ENCODE results near the gene EGR1.
"Not testable (repeated sequence)": the region's sequence is repeated elsewhere in the genome, so short reads cannot be mapped to it uniquely, and the experiment has no call there.

Gene EGR1

GRCh38 chr5:138470322-138471051 is 5.2 kb downstream of the EGR1 start:
- DNase-seq = no peak

DNA sequence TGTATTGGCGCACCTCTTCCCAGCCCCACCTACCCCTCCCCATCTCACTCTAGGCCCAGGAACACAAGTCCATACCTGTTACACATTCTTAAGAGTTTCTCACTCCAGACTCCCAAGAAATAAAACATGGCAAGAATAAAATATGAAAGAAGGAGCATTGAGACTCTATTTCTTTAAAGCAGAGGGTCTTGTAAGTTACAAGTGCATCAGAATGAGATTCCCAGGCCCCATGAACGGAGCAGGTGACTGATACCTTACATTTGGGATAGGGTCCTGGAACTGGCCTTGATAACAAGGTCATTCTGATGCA is 5.7 kb downstream of the EGR1 start:
- DNase-seq = no peak

- DNase-seq = no peak
Measured at GRCh38 chr5:138472353-138472752, 7.1 kb downstream of the EGR1 start.

DNA sequence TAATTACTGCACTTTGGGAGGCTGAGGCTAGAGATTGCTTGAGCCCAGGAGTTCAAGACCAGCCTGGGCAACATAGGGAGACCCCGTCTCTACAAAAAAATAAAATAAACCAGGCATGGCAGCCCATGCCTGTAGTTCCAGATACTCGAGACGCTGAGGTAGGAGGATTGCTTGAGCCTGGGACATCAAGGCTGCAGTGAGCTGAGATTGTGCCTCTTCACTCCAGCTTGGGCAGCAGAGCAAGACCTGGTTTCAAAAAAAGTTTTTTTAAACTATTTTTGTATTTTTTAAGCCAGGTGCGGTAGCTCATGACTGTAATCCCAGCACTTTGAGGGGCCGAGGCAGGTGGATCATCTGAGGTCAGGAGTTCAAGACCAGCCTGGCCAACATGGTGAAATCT is 7.9 kb downstream of the EGR1 start:
- DNase-seq = not testable (repeated sequence)

DNA sequence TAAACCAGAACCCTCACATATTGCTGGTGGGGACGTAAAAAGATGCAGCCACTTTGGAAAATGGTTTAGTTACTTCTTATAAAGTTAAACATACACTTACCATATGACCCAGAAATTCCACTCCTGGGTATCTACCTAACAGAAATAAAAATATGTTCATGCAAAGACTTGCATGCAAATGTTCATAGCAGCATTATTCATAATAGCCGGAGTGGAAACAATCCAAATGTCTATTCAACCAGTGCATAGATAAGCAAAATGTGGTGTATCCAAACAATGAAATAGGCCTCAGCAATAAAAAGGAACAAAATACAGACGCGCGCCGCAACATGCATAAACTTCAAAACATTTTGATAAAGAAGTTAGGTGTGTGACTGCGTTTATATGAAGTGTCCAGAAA is 11.6 kb downstream of the EGR1 start:
- no peak for DNase-seq

GRCh38 chr5:138482638-138483037 is 17.4 kb downstream of the EGR1 start:
- no peak for DNase-seq

- DNase-seq = no peak
Measured at GRCh38 chr5:138488481-138488945, 23.2 kb downstream of the EGR1 start.

- DNase-seq = no peak
Measured at GRCh38 chr5:138489683-138490061, 24.4 kb downstream of the EGR1 start.

DNA sequence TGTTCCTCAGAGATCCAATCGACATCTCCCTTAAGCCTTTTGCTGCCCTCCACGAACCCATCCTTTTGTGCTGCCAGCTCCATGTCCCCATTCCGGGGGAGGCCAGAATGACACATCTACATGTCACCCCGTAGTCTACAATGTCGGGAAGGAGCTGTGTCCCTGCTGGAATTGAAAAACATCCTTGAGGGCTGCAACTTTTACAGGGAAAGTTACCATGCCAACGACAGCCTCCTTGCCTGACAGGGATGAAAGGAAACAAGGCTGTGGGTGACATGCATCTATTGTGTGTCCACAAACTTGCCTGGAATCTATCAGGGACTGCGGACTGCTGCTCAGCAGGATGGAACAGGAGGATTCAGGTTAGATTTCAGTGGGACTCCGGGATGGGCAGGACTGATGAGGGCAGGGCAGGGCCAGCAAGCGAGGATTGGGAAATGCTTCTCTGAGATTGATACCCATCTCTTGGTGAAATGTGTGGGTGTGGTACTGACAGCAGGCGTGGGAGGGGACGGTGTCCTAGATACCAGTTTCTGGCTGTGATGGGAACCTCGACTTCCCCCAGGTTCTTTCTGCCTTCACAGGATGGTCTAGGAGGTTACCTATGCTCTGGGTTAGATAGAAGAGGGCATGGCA is 25.5 kb downstream of the EGR1 start:
- DNase-seq = no peak

DNA sequence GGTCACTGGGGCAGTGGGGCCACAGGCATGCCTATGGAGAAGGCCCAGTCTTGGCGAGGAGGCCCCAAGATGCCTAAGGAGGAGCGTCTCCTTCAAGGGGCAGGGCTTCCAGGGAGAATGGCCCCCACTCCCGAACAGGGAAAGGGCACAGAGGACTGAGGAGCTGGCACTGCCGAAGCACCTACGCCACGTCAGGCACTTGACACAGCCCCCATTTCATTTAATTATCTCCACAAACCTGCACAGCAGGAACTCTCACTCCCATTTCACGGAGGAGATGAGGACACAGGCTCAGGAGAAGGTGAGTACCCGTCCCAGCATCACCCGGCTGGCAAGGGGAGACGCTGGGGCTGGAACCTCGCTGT is 26.0 kb downstream of the EGR1 start:
- DNase-seq = no peak

DNA sequence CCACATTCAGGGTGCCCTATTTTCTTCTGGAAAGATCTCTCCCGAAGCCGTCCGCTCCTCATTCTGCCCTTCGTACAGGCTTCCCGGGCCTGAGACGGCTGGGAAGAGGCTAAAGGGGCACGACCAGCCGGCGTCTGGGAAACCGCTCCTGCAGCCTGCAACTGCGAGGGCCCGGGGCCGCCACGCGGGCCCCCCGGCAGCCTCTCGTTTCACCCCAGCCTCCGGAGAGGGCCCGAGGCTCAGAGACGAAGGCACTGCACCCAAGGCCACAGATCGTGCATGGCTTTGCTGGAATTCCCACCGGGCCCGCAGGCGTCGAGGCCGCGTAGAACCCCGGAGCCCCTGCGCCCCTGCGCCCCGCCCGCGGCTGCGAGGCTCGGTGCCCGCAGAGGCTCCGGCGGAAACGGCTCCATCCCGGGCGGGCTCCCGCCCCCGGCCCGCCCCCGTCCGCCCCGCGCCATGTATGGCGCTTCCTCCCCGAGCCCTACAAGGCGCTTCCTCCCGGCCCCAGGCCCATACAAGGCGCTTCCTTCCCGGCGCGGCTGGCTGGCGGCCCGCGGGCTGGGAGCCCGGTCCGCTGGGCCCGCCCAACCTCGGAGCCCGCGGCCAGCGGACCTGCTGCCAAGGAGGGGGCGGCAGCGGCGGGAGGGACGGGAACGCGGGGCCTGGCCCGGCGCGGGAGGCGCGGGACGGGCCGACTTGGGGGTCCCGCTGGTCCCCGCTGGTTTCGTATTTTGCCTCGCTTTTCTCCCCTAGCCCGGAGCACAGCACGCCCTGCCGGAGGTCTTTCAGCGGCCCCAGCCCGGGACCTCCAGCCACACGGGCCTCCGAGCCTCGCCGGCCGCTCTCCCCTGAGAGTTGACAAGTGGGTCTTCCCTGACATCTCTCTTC is 26.6 kb downstream of the EGR1 start:
- peak; percentile 72 for DNase-seq

DNA sequence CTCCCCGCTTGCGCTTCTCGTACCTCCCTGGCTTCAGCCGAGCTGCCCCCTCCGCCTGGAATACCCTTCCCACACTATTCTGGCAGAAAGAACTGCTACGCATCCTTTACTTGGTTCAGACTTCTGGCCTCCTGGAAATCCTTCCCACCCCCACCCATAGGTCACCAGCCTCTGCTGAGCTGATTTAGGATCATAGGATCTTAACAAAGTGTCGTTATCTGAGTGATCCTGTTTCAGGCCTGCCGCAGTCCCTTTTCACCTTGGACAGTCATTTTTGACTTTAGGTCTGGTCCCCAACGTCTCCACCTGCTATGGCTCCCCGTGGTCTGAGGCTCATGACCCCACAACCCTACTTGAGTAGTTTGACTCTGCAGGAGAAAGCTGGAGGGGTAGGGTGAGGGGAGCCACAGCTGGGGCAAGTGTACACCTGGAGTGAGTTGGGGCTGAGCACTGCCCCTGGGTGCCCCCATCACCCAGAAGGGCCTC is 27.3 kb downstream of the EGR1 start:
- DNase-seq = no peak

- DNase-seq = no peak
Measured at GRCh38 chr5:138495351-138495750, 30.1 kb downstream of the EGR1 start.

DNA sequence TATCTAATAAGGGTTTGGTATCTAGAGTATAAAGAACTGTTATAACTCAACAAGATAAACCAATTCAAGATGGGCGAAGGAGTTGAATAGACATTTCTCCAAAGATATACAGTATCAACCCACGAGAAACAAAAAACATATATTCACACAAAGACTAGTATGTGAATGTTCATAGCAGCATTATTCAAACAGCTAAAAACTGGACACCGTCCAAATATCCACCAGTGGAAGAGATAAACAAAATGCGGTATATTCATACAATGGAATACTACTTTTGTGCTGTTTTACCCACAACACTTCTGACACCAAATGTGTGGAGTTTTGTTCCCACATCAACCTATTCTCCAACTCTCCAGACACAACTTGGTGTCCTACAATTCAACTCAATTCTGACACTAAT is 33.1 kb downstream of the EGR1 start:
- no peak for DNase-seq

DNA sequence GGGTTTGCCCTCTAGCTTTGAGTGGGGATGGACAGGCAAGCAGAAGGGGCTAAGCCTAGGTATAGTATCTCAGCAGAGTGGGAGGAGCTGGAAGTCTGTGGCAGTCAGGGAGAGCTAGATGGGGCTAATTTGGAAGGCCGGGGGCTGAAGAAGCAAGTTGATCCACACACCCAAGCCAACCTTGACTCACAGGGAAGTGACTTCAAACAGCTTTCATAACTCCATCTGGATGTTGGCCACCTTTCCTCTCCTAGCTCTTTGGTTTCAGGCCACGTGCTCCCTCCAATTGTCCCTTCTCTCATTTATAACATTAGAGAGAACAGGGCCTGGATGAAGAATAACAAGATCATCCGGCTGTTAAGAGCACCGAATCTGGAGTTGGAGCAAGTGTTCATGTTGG is 36.8 kb downstream of the EGR1 start:
- no peak for DNase-seq

- no peak for DNase-seq
Measured at GRCh38 chr5:138502521-138502920, 37.2 kb downstream of the EGR1 start.

DNA sequence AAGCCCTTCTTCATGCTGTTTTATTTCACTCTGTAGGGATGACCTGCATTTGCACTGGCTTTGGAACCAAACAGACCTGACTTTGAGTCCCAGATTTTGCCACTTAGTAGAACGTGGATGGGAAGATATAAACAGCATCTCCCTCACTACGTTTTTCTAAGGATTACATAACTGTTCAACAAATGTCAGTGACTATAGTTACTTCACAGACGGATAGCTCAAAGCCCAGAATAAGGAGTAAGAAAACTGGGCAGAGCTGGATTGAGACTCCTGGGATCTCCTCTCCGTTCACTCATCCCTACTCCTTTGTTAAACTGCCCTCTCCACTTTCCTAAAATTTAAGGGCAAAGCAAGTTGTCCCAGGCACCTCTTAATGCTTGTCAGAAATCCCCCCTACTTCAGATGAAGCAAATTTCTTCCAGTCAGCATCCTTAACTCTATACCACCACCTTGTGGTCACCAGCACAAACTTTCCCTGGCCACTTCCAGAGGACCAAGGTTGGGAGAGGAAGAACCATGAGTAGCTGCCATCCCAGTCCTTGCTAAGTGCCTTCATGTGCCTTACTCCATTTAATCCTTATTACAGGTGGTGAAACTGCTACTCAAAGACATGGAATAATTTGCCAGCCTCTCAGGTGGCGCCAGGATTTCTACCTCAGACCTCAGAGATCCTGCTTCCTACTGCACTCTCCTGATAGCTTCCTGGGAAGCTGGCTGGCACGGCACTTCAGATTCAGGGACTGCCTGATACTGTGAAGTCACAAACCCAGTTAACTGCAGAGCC is 38.4 kb downstream of the EGR1 start:
- peak; percentile 42 for DNase-seq

DNA sequence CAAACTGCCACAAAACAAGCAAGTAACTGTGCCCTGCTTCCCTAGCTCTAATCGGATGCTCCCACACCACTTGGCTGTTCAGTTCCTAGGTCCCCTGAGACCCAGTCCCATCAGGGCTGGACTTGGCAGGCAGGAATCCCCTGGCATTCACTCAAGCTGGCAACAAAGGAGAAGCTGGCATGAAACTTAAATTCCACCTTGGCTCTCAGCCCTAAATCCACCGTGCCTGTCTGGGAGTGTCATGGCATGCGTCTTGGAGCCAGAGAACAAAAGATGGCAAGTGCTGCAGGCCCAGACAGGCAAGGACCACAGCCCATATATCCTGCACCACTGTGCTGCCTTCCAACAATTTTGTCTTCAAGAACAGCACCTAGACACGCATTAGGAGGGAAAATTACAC is 39.5 kb downstream of the EGR1 start:
- DNase-seq = peak; percentile 81

GRCh38 chr5:138506370-138507306 is 41.4 kb downstream of the EGR1 start:
- no peak for DNase-seq

GRCh38 chr5:138507485-138507884 is 42.2 kb downstream of the EGR1 start:
- DNase-seq = not testable (repeated sequence)

GRCh38 chr5:138508958-138509357 is 43.7 kb downstream of the EGR1 start:
- no peak for DNase-seq

DNA sequence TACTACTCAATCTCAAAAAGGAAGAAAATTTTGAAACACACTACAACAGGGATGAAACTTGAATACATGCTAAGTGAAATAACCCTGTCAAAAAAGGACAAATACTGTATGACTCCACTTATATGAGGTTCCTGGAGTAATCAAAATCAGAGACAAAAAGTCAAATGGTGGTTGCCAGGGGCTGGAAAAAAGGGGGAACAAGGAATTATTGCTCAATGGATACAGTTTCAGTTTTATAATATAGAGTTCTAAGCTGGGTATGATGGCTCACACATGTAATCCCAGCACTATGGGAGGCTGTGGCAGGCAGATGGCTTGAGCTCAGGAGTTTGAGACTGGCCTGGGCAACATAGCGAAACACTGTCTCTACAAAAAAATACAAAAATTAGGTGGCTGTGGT is 48.7 kb downstream of the EGR1 start:
- DNase-seq = no peak

Measured in NCI-H2029 treated with DMSO at 0.1 percent for 48 hours (cell line).